CD1c-positive myeloid dendritic cell (primary cell): ENCODE results near the gene DRC7.

ENCODE experiments used
- DNase-seq: peaks from one replicate; pipeline ENCODE4 v3.0.0-alpha.2; 2016; ENCODE audit errors: extremely low spot score

DRC7 gene

DNA sequence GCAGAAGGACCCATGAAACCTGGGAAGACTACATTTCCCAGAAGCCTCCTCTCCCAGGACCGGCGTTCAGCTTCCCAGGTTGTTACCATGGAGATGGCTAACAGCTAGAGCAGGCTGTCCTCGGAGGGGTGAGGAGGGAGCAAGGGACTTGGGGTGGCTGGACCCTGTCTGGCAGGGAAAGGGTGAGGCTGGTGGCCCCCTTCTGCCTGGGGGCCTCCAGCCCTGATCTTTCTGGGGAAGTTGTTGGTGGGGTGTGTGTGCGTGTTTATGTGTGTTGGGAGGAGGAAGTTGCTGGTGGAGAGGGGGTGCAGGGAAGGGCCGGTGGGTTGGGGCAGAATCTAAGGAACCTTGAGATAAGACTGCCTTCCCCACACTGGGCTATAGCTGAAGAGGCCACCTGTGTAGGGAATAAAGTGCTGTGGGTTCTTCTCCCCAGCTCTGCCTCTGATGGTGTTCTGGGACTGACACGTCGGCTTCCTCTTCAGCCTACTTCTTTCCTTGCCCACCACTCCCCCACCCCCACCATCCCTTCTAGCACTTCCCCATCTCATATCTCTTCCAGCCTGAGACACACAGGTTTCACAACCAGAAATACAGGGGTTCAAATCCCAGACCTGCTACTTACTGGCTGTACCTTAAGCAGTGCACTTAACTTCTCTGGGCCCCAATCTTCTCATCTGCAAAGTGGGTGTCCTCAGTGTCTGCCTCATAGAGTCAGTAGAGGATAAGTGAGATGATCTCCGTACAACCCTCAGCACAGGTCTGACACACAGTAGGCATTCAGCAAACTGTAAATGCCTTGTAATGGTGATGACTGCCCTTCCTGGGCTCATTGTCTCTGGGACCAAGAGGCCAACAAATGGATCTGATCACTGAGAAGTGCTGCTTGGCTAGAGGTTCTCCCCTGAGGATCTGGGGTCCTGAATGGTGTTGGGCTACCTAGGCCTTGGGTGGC lies at the start of gene DRC7:
DRC7 (plus strand) TSS at position 82 of the 955 bp plus-strand sequence. CDS start 3,144 bp downstream, outside the sequence.
- DNase-seq = peak; percentile 67

DNA sequence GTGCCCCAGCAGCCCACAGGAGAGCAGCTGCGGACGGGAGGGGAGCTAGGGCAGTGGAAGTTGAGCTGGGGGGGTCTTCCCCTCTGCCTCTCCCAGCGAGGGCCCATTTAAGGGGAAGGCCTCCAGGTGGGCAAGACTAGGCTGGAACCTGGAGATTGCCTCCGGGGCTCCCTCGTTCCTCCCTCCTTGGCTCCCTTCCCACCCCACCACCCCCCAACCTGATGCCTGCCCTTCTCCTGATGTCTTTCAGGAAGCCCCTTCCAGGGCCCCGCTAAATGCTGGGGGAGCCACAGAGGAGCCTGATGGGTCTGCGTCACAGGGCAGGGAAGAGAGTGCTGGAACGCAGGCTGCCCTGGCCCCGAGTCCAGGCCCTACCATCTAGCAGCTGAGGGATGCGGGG lies 49.4 kb upstream of the DRC7 start:
- no peak for DNase-seq

DNA sequence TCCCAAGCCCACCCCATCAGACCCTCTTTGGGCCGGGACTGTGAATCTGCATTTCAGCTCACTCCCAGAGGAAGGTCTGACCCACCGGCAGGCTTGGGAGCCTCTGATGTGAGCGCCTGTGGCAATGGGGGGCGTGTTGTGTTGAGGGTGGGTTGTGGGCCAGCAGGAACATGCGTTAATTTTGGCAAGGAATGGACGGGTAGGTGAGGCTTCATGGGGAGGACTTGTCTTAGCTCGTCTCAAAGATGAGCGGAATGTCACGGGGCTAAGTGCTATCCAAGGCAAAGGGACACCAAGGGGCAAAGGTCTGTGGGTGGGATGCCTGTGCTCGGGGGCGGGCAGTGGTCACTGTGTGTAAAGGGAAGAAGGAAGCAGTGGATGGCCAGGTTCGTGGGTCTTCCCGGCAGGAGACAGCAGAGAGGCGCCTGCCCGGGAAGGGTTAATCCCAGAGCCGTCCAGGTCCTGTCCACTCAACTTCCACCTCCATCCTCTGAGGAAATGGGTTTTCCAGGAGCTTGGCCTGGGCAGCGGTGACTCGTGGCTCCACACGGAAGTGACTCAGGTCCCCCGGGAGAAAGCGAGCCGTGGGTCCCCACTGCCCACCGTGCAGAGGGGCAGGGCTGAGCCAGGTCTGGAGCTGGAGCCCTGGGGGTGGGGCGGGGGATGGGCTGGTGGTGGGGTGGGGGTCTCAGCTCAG lies 48.8 kb upstream of the DRC7 start:
- no peak for DNase-seq

GRCh38 chr16:57646388-57647039 lies 48.1 kb upstream of the DRC7 start:
- no peak for DNase-seq

DNA sequence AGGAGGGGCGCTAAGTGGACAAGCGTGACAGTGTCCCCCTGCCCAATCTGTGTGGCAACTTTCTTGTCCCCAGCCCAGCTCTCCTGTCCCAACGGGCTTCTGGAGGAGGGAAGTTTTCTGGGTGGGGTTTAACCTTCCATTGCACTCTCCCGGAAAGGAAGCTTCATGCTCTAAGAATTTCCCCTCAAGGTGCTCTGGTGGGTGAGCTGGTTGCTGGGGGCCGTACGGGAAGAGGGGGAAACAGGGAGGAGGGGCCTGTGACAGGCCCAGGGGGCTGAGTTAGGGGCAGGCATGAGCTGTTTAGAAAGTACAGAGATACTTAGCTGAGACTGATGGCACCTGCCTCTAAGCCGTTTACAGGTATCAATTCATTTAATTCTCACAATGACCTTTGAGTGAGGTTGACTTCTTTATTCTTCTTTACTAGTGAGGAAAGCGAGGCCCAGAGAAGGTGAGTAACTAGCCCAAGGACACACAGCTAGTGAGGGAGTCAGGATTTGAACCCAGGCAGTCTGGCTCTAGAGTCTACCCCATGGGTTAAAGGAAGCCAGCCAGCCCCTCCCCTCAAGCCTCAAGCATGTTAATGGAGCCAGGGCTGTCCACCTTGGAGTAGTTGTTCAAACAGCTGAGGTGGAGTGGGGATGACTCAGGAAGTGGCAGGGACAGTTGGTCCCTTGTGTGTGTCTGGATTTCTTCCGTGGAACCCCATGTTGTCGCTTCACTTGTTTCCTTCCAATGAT lies 47.3 kb upstream of the DRC7 start:
- DNase-seq = no peak

DNA sequence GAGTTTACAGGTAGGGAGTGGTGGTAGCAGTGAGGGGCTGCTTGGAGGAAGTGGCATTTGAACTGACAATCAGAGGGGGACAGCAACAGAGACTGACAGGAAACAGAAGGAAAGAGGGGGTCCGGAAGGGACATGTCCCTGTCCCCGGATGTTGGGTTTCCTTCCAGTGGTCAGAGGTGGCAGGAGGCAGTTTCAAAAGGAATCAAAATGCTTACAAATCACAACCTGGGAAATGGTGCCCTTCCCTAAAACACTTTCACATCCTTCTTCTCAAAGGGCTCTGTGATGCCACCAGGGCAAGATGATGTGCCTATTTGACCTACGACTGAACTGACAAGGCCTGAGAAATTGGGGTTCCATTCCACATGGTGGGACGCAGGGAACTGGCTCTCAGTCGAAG lies 46.5 kb upstream of the DRC7 start:
- DNase-seq = peak; percentile 77

DNA sequence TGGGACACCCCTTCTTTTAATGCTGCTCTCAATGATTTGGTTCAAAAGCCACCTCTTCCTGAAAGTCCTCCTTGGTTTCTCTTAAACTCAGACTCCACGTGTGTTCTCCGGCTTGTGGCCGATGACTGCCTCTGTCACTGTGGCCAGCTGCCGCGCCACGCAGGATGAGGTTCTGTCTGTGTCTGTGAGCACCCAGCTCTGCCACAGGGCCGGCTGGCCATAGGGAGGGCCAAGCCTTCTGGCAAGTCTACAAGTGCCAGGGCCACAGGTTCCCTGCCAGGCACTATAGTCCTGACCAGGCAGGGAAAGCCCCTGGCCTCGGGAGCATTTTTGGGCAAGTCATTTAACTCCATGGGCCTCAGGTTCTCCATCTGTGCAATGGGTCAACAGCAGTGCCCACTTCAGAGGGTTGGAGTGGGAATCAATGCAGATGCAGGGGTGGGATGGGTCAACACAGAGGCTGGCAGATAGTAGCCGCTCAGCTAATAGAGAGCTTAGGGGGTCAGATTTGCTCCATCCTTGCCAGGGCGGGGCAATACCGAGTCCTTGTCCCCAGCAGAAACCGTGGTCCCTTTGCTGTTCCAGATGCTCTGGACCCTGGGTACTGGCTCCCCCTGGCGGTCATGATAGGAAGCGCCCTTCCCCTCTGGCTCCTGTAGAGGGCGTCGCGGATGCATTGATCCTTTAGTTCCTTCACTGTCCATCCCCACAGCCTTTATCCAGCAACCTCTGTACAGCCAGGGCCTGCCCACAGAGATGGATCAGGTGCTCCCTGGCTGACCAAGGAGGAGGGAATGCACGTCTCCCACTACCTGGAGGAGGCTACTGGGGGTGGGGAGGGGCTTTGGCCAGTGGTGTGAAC lies 45.8 kb upstream of the DRC7 start:
- DNase-seq = peak; percentile 92

- DNase-seq = no peak
Observed at GRCh38 chr16:57649443-57649751, 45.2 kb upstream of the DRC7 start.

DNA sequence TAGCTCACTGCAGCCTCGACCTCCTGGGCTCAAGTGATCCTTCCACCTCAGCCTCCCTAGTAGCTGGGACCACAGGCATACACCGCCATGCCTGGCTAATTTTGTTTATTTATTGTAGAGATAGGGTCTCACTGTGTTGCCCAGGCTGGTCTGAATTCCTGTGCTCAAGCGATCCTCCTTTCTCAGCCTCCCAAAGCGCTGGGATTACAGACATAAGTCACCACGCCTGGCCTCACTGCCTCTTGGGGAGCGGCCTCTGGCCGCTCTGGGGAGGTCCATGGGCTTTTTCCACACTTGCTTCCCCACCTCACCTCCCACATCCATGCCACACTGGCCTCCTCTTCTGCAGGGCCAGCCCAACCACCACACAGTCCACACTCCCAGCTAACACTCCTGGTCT lies 44.8 kb upstream of the DRC7 start:
- DNase-seq = no peak

DNA sequence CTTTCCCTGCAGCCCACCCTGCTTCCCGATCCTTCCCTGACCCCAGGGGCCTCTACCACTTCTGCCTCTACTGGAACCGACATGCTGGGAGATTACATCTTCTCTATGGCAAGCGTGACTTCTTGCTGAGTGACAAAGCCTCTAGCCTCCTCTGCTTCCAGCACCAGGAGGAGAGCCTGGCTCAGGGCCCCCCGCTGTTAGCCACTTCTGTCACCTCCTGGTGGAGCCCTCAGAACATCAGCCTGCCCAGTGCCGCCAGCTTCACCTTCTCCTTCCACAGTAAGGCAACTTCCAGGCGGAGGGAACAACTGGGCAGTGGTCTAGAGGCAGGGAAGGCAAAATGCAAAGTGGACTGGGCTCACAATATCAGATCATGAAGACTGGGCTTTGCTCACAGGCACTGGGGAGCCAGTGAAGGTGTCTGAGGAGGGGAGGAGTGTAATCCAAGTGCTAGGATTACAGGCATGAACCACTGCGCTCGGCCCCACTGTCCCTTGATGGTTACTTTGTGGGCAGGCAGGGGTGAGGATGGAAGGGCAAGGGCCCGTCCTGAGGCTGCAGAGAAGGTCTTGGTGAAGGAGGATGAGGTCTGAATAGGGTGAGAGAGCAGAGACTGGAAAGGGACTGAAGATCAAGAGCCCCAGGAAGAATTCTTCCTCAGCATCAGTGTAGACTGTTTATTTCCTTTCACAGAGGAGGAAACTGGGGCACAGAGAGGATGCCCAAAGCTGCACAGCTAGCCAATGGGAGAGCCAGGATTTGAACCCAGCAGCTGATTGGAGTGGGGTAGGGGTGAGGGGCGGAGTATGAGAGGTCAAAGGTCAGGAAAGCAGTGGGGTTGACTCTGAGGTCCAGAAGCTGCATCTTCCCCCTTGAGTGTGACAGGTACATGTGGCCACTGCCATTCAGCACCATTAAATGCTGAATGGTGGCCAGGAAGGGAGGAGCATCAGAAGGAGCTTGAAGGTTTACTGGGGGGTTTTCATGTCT lies 43.0 kb upstream of the DRC7 start:
- DNase-seq = no peak

DNA sequence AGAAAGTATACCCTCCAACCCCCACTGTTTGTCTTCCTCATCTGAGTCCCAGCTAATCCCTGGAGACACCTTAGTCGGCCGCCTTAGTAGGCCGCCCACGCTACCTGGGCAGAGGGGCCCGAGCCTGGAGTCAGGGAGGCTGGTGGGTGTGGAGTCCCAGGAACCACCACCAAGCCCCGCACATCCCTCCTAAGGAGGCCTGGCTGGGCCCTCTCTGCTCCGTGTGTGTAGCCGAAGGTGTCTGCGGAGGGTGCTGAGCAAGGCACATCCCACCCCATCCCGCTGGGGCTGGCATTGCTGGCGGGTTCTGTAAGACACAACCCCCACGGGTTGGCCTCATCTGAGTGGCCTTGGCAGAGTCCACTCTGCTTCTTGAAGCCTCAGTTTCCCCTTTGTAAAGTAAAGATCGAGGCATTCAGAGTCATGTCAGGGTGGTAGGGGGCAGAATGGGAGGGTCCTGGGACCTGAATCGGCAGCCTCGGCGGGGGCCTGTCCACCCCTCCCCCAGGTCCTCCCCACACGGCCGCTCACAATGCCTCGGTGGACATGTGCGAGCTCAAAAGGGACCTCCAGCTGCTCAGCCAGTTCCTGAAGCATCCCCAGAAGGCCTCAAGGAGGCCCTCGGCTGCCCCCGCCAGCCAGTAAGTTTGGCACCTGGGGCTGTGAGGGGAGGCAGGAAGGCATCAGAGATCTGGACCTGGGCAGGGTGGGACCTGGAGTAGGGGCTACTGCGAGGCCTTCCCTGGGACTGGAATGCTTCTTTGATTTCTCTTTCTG lies 41.7 kb upstream of the DRC7 start:
- DNase-seq = no peak

GRCh38 chr16:57653936-57654335 lies 40.7 kb upstream of the DRC7 start:
- DNase-seq = no peak

DNA sequence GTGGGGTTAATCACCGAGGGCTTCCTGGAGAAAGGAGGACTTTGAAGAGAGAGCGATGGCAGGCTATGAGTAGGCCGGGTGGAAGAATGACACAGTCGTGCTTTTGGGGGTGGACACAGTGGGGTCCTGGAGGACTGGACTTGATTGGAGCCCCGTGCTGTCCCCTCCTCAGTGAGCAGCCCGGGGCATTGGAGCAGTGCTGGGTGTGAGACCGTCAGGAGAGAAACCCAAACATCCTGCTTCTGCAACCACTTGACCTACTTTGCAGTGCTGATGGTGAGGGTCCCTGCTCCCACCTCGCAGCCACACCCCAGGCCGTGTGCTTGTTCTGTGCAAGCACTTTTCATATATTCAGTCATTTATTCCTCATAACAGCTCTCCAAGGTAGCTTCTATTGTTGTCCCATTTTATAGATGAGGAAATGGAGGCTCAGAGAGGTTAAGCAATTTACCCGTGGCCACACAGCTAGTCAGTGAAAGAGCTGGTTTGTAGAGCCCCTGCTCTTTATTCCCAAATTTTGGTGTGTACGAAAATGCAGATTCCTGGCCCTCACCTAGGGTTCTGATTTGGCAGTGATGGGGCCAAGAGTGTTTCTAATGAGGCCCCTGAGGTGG lies 38.2 kb upstream of the DRC7 start:
- DNase-seq = no peak

DNA sequence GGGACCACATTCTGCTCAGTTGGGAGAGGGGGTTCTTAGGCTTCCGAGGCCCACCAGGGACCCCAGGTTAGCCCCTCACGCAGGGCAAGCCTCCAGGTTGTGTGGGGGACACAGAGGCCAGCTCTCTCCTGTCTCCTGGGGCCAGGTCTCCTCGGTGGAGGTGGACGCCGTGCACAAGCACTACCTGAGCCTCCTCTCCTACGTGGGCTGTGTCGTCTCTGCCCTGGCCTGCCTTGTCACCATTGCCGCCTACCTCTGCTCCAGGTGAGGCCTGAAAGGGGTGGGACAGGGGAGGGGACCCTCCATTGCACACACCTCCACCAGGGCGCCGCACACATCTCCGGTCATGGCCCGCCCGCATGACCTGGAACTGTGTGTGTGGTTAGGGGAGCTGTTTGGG lies 37.4 kb upstream of the DRC7 start:
- DNase-seq = no peak

DNA sequence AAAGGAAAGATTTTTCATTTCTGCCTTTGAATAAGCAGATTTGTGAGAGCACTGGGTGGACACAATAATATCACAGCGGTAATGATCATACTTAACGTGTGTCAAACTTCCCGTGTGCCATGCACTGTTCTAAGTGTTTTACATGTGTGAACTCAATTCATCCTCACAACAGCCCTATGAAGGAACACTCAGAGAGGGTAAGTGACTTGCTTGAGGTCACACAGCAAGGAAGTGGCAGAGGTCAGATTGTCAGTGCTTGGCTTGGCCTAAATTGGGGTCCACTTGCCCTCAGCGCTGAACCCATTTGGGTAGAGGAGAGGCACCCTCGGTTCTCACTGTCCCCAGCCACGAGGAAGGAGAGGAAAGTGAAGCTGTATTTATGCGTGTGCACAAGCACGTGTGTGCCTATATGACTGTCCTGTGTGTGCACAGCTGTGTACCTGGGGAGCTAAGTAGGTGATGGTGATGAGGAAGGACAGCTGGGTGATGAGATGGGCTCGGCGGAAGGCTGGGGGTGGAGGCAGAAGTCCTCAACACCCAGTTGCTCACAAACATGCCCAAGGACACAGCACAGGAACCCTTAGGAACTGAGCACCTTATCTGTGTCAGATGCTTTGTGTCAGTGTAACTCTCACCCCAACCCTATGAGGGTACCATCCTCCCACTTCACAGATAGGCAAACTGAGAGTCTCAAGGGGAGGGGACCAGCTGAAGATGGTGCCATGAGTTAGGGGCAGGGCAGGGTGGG lies 36.3 kb upstream of the DRC7 start:
- no peak for DNase-seq

DNA sequence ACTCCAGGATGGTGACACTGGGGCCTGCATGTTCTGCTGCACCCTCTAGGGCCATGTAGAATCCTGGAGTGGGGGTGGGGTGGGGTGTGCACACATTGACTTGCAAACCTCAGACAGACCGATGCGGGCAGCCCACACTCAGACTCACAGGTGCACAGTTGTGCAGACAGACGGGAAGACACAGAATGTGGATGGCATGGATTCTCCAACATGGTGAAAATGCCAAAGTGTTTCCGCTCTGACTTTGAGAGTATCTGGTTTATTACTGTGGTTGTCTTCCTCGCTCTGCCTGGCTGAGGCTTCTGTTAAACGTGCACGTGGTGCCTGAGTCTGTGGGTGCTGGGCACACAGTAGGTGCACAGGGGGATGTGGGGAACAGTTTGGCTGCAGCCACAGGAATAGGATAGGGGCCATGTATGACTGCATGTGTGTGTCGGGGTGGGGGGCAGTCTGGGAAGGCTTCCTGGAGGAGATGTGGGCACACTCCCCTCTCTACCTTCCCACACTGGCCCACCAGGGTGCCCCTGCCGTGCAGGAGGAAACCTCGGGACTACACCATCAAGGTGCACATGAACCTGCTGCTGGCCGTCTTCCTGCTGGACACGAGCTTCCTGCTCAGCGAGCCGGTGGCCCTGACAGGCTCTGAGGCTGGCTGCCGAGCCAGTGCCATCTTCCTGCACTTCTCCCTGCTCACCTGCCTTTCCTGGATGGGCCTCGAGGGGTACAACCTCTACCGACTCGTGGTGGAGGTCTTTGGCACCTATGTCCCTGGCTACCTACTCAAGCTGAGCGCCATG lies 35.5 kb upstream of the DRC7 start:
- DNase-seq = no peak
